Suprapubic skin (tissue), 4 donors: Measurements from ENCODE around the gene APOL3.

ENCODE experiments used
- CTCF ChIP-seq, 2 donors: fragments of 200-600 bp in 1 of 2; fragments of 450-650 bp in 1 of 2; sonication (generic) in 1 of 2; IDR thresholded peaks; one replicate each; pipeline ENCODE4 v1.5.1; 2016 to 2019; ENCODE audit warnings: antibody characterized with exemption in 2 of 2, mild to moderate bottlenecking in 1 of 2, moderate library complexity in 1 of 2
- EP300 ChIP-seq: sonication (generic); formaldehyde crosslinking; IDR thresholded peaks from one replicate; pipeline ENCODE4 v1.6.1; 2017; ENCODE audit warnings: antibody characterized with exemption
- POLR2A ChIP-seq, 2 donors: fragments of 450-650 bp; IDR thresholded peaks; one replicate each; pipeline ENCODE4 v1.6.1; 2017; ENCODE audit warnings: antibody characterized with exemption in 2 of 2, mild to moderate bottlenecking in 2 of 2, moderate library complexity in 2 of 2
- POLR2AphosphoS5 ChIP-seq, 3 donors: sonication (generic); formaldehyde crosslinking; IDR thresholded peaks; one replicate each; pipeline ENCODE4 v1.6.1; 2017; ENCODE audit warnings: antibody characterized with exemption in 3 of 3

- TF ChIP-seq POLR2AphosphoS5 (IDR thresholded peaks at IDR 0.05) (no peak), CTCF (IDR thresholded peaks at IDR 0.05) (no peak), POLR2A (IDR thresholded peaks at IDR 0.05) (no peak), EP300 (no peak)
These were observed 16.6 kb downstream of the APOL3 start for GRCh38 chr22:36143956-36144355.
